Kidney glomerular epithelial cell (primary cell): Measurements from ENCODE around the gene S100A3.
"Not testable (repeated sequence)": the region's sequence is repeated elsewhere in the genome, so short reads cannot be mapped to it uniquely, and the experiment has no call there.

Source experiments
- DNase-seq: peaks from one replicate; lab custom pipeline; 2025; lab: John Stamatoyannopoulos, UW

The S100A3 gene

DNA sequence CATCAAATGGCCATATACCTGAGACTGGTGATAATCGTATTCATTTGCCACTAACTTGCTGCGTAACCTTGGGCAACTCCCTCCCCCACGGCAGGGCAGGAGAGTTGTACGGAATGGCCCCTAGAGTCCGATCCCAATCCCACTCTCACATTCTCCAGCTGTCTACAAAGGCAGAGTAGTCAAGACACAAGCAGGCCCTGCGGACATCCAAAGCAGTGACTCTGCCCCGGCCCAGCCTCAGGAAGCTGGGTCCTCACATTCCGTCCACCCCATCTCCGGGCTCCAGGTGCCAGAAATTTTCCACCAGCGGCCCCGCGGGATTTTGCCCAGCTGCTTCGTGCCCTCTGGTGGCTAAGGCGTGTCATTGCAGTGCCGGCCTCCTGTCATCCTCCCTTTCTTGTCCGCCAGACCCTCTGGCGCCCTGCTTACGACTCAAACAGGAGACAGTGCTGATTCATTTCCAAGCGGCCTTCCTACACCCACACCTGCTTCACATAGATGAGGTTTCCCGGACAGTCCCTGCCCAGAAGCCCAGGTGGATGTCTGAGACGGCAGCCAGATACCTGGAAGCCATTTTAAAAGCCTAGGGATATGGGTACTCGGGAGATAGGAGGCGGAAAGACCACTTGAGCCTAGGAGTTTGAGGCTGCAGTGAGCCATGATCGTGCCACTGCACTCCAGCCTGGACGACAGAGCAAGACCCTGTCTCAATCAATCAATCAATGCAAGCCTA, 19.5 kb upstream of the S100A3 start:
- DNase-seq = peak; percentile 93

DNA sequence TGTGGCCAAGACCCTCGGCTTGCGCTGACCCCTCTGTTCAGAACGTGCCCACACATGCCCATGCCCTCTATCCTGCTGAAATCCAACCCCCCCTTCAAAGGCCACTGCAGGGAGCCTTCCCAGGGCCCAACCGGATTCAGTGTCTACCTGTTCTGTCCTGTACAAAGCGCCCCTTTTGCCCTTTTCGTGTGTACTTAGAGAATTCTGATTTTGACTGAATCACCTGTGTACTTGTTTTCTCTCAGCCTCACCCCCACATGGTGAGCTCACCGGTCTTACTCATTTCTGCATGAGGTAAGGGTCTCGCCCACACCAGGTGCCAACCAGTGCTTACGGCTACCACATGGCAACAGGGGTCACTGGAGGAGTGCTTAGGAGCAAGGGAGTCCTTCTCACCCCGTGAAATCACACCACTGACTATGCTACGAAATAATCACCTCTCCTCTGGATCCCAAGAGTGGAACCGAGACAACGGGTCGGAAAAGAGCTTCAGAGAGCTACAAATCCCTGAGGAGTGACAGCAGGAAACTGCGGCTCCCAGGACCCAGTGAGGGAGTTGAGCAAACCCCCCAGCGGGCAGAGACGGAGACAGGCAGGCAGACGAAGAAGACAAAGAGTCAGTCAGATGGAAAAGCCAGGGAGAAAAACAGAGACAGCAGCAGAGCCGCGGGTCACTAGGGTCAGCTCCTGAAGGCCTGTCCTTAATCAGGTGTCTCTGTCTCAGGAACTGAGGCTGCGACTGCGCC, 18.7 kb upstream of the S100A3 start:
- peak; percentile 92 for DNase-seq

DNA sequence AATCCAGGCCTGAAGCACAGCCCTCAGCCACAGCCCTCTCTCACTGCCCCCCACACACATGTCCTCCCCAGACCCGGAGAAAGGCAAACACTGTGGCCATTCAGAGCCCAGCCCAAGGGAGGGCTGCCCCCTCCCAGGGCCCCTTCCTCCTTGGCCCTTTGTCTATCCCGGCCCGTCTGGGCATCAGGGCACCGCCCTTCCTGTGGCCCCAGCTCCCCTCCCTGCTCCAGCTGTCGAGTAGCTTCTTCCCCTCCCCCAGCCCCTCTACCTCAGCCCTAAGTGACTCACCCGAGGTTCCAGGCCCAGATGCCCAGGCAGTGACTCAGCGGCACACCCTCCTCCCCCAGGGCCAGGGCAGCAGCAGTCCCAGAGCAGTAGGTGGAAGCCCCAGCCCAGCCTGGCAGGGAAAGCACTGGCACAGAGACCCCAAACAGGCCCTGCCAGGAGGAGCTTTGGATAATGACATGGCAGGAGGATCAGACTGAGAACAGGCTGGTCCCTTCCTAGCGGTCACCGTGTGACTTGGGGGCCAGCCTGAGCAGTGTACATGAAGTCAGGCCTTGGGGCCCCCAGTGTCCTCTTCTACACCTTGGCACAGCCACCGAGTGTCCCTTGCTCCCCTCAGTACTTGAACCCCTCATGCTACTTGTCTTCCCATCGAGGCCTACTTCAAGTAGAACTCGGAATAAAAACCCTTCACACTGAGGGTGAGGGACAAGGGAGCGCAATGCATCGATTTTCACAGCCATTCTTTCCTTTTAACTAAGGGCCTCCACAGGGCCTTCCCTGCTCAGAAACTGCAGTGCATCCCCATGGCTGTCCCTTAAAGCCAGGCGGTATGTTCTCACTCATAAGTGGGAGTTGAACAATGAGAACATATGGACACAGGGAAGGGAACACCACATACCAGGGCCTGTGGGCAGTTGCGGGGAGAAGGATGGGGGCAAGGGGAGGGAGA, 17.6 kb upstream of the S100A3 start:
- DNase-seq = peak; percentile 99

GRCh38 chr1:153565529-153566374, 16.7 kb upstream of the S100A3 start, which contains the start of gene S100A2:
S100A2 (minus strand) TSS chr1:153565844; CDS start chr1:153563877, 1,967 bp downstream.
- peak; percentile 92 for DNase-seq

GRCh38 chr1:153563991-153564390, 14.9 kb upstream of the S100A3 start:
- no peak for DNase-seq

DNA sequence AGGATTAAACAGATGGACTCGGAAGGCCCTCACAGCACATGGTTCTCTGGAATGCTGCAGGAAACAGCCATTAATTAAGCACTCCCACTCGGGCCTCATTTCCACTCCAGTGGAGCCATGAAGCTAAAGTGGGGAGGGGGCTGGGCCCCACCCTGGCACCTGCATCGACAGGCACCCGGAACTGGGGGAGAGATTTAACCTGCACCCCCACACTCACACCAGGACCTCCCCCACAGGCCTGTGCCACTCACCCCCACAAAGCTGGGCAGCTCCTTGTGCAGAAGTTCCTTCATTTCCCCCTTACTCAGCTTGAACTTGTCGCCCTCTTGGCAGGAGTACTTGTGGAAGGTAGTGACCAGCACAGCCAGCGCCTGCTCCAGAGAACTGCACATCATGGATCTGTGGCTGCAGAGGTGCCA, 14.4 kb upstream of the S100A3 start:
- DNase-seq = peak; percentile 29

DNA sequence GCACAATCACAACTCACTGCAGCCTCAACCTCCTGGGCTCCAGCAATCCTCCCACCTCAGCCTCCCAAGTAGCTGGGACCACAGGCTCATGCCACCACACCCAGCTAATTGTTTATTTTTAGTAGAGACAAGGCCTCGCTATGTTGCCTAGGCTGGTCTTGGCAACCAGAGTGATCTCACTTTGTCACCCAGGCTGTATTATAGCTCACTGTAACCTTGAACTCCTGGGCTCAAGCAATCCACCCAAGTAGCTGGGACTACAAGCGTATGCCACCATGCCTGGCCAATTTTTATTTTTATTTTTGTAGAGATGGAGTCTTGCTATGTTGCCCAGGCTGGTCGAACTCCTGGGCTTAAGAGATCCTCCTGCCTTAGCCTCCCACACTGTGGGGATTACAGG, 13.0 kb upstream of the S100A3 start:
- DNase-seq = not testable (repeated sequence)

GRCh38 chr1:153561466-153561985, 12.5 kb upstream of the S100A3 start:
- DNase-seq = no peak

DNA sequence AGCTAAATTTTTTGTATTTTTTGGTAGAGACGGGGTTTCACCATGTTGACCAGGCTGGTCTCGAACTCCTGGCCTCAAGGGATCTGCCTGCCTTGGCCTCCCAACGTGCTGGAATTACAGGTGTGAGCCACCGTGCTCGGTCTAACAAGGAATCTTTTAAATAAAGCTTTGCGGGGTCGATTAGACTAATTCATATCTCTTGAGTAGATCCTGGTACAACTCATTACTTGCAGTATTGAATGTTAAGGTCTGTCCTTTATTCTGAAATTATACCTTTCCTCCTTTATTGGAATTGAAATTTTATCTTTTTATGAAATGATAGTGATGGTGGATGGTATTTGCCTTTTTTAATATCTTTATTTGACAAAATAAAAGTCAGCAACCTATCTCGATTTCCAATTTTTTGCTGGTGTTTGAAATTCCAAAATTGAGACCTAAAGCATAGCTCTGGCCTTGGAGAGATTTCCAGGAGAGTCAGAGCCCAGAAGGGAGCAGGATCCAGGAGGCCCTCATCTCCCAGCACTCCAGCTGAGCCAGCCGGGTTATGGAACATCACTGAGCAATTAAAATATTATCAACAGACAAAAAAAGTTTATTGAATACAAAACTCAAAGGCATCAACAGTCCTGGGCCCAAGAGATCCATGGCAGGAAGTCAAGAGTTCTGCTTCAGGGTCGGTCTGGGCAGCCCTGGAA, 11.9 kb upstream of the S100A3 start:
- no peak for DNase-seq

DNA sequence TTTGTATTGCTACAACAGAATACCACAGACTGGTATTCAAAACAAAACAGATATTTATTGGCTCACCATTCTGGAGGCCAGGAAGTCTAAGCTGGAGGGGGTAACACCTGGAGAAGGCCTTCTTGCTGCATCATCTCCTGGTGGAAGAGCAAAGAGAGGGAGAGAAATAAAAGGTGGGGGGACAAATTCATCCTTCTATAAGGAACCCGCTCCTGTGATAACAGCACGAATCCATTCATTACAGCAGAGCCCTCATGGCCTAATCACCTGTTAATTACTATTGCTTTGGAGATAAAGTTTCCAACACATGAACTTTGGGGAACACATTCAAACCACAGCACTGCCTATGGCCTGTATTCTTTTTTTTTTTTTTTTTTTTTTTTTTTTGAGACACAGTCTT, 11.2 kb upstream of the S100A3 start:
- no peak for DNase-seq

- no peak for DNase-seq
These were observed 8.8 kb upstream of the S100A3 start for GRCh38 chr1:153557877-153558276.

DNA sequence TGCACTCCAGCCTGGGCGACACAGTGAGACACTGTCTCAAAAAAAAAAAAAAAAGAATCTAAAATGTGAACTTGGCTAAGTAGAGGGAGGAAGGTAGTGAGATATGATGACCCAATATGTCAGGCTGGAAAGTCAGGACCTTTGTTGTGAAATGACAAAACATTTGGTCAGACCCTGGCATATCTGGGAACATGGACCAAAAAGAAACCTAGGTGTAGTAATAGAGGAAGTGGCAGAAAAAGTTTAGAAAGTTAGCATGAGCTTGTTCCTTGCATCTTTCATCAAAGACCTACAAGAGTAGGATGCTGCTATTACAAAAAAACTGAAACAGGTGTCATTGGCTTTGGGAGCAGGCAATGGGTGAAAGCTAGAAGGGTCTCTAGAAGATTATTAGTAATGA, 7.3 kb upstream of the S100A3 start:
- no peak for DNase-seq

- no peak for DNase-seq
These were observed 4.9 kb upstream of the S100A3 start for GRCh38 chr1:153553830-153554541.

GRCh38 chr1:153553096-153553495, 4.0 kb upstream of the S100A3 start:
- no peak for DNase-seq

- no peak for DNase-seq
These were observed 3.3 kb upstream of the S100A3 start for GRCh38 chr1:153552335-153552734.

DNA sequence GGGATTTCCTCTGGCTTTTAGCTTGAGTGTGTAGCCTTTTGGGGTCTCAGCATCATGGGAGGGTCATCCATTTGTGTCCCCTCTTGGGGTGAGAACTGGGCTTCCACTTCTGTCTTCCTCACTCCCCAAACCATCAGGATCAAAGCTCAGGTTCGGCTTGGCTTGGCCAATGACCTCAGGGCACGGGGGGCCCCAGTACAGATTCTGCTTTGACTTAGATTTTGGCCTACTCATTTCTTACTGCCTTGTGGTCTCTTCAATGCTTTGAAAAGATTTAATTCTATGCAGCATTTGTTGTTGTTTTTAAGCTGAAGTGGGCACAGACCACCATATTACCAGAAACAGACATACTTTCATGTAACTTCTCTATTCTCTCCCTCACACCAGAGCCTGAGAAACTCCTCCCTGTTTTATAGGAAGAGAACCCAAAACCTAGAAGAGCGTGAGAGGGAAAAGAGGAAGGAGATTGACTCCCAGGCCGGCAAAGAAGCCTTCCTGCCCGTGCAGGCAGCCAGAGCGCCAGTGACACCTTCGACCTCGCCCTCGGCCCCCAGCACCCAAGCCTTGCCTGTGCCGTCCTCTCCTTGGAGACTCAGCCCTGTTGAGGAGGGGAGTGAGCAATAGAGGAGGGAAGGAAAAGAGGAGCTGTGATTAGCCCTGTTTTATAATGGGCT, 1.9 kb upstream of the S100A3 start:
- DNase-seq = no peak

DNA sequence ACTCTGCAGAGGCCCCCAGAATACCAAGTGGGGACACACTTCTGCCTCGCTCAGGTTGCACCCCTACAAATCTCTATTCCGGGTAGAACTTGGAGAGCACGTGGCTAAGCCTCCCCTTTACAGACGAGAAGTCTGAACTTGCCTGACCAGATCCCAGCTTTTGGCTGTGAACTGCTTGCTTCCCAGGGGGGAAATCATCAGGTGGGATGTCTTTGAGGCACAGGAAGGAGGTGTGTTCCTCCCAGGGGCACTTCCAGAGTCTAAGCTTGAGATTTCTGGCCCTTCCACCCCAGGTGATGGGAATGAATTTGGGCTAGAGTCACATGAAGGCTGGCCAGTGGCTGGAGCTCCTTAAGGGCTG, 1.3 kb upstream of the S100A3 start:
- DNase-seq = no peak

GRCh38 chr1:153549741-153550397, 811 bp upstream of the S100A3 start:
- DNase-seq = no peak
